ENCODE data around the gene HNRNPA1. TPM values are rescaled to one million over a fixed set of nuclear protein-coding genes. Genes with fewer than 3 reads are reported as not detected.

HNRNPA1 gene
- total RNA-seq, 1 experiment from 2014 or later: 3,193 TPM

DNA sequence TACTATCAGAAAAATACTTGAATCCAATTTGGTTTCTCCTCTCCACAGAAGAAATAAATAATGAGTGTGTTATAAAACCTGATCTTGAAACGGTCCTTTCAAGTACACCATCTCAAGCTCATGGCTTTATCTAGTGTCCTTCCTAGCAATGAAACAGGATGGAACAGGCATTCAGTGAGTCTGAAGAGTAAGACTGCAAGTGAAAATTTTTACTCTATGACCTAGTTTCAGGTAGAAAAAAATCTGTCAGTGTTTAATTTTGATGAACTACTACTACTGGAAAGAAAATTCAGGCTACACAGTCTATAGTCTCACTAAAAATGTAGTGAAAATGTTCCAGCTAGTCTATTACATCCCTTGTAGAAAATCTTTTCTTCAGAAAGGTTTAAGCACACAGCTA, 8.3 kb upstream of the HNRNPA1 start:
- H4K8ac ChIP-seq (replicated peaks; ENCODE audit: insufficient read length, low read depth, low read length): no peak overlapping the region
- H4K20me1 ChIP-seq (ENCODE audit: control insufficient read depth, insufficient read depth, insufficient read length): no peaks in the 10 kb centered on the region
- no peak overlapping the region for H2AK5ac ChIP-seq (ENCODE audit: insufficient read length, low read length)
- no peak overlapping the region for H3K4me3 Mint-ChIP-seq
- H3K4ac ChIP-seq (ENCODE audit: low read depth, low read length): no peak overlapping the region
- DNase-seq: no peak
- no peaks in the 10 kb centered on the region for H3K27me3 Mint-ChIP-seq (ENCODE audit: low read depth)
- H3K18ac ChIP-seq (ENCODE audit: insufficient read length, low read depth, low read length): no peak overlapping the region
- no peaks in the 10 kb centered on the region for H3K27me3 ChIP-seq (ENCODE audit: insufficient read depth, low read length)
- H2BK5ac ChIP-seq (ENCODE audit: insufficient read length, low read length): no peak overlapping the region
- H3K23me2 ChIP-seq (ENCODE audit: insufficient read length, low read depth, low read length, poor library complexity, severe bottlenecking): no peaks in the 10 kb centered on the region
- no peaks in the 10 kb centered on the region for H3K4me1 ChIP-seq (ENCODE audit: insufficient read depth, low read length)
- no peak overlapping the region for H3K27ac Mint-ChIP-seq
- H3K9ac ChIP-seq (ENCODE audit: extremely low read depth, insufficient read length, low read length): no peak overlapping the region
- H3K23ac ChIP-seq (ENCODE audit: insufficient read length, low read depth, low read length): no peak overlapping the region
- no peak overlapping the region for H3T11ph ChIP-seq (ENCODE audit: low read length)
- H2BK15ac ChIP-seq (ENCODE audit: low read depth, low read length): no peak overlapping the region
- H3K4me2 ChIP-seq (ENCODE audit: insufficient read depth, insufficient read length, low read length): no peak overlapping the region
- no peak overlapping the region for H2BK12ac ChIP-seq (ENCODE audit: insufficient read length, low read depth, low read length)
- no peaks in the 10 kb centered on the region for H3K9me3 Mint-ChIP-seq
- H3K9me3 ChIP-seq (ENCODE audit: control insufficient read depth, low read depth, low read length): no peaks in the 10 kb centered on the region
- no peak overlapping the region for H3K14ac ChIP-seq (ENCODE audit: insufficient read depth, low read length)
- no CpG with 5 or more reads among the region's 1 CpG for WGBS (ENCODE audit: extremely low coverage, insufficient read length, low lambda C conversion rate)
- no peak overlapping the region for H3K56ac ChIP-seq (ENCODE audit: insufficient read length, low read depth, low read length)
- peaks cover 13 to 35% (median 25%) of the 10 kb centered on the region in 3 experiments for H3K36me3 Mint-ChIP-seq (ENCODE audit: insufficient read depth in 1 of 3, low read depth in 3 of 3)
- H3K79me1 ChIP-seq (ENCODE audit: insufficient read depth, low read depth, low read length, poor library complexity, severe bottlenecking): no peaks in the 10 kb centered on the region
- H2AFZ ChIP-seq (ENCODE audit: low read length): no peak overlapping the region
- H3K27ac ChIP-seq (ENCODE audit: insufficient read length, low read depth, low read length): no peak overlapping the region
- TF ChIP-seq CTCF (conservative IDR thresholded peaks at IDR 0.05): no peak
- H4K5ac ChIP-seq (ENCODE audit: insufficient read length, low read depth, low read length): no peak overlapping the region
- peaks cover 6 to 11% of the 10 kb centered on the region in 2 experiments for H3K4me1 Mint-ChIP-seq
- H4K91ac ChIP-seq (ENCODE audit: insufficient read length, low read depth, low read length): no peak overlapping the region
- H2BK120ac ChIP-seq (ENCODE audit: low read depth, low read length, poor library complexity, severe bottlenecking): no peak overlapping the region
- peaks cover 3% of the 10 kb centered on the region; the same call in 1 of the 2 replicates for H3K79me2 ChIP-seq (ENCODE audit: insufficient read depth, low read length)
- no peak overlapping the region for H2BK20ac ChIP-seq (ENCODE audit: low read depth, low read length, poor library complexity, severe bottlenecking)

All from H9 (cell line).